ENCODE results near the gene DPYSL5. TPM values are rescaled to one million over a fixed set of nuclear protein-coding genes. Genes with fewer than 3 reads are reported as not detected.

The DPYSL5 gene
- total and polyA plus RNA-seq, 2 of the 13 experiments (the other 11 are each of a cell fraction or from before 2014, with no cell fraction given), result 0.15 TPM; not detected in 1

DNA sequence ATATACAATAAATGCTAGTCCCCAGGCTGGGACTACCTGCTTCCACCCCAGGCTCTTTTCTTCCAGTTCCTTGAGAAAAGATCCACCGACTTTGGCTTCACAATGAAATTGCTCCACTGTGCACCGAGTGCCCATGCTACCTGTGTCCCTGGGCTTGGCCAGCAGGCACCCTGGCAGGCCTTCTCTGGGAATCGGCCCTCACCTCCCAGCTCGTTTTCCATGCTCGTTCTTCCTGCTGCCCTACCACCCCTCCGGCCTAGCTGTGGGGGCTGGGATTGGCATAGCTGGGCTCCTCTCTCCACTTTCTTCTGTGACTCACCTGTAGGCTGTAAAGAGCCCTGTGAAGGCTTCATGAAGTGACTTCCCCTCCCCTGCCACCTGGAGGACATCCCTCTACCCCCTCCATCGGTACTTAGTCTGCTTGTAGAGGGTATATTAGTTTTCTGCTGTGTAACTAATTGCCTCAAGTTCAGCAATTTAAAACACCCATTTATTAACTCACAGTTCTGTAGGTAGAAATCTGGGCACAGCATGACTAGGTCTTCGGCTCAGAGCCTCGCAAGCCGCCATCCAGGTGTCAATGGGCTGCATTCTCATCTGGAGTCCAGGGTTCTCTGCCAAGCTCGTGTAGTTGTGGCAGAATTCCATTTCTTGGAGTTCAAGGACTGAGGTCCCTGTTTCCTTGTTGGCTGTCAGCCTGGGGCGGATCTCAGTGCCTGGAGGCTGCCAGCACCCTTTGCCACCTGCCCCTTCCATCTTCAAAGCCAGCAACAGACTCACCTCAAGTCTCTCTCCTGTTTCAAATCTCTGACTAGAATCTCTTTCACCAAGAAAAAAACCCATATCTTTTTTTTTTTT, 57.6 kb downstream of the DPYSL5 start (continued):
- no peak for TF ChIP-seq KLF11 (CRISPR knock-in tag; IDR thresholded peaks at IDR 0.05)

GRCh38 chr2:26907416-26907815, 59.5 kb downstream of the DPYSL5 start:
- no peak for DNase-seq (ENCODE audit: low spot score)
- H3K36me3 ChIP-seq (replicated peaks in 1 of 2; ENCODE audit: control insufficient read depth in 1 of 2, insufficient read depth in 2 of 2, low read length in 2 of 2), result no peaks in the 10 kb centered on the region
- no peak for FAIRE-seq
- no peaks in the 10 kb centered on the region for H3K79me2 ChIP-seq (ENCODE audit: insufficient read depth, low read length)
- no peak overlapping the region for H2AFZ ChIP-seq (ENCODE audit: low read length)
- no peak overlapping the region for H3K4me2 ChIP-seq (ENCODE audit: low read depth, low read length)
- TF ChIP-seq RCOR2 (CRISPR knock-in tag; IDR thresholded peaks at IDR 0.05) (no peak), TEF (CRISPR knock-in tag; IDR thresholded peaks at IDR 0.05) (no peak)
- TF ChIP-seq, protein P1, sequence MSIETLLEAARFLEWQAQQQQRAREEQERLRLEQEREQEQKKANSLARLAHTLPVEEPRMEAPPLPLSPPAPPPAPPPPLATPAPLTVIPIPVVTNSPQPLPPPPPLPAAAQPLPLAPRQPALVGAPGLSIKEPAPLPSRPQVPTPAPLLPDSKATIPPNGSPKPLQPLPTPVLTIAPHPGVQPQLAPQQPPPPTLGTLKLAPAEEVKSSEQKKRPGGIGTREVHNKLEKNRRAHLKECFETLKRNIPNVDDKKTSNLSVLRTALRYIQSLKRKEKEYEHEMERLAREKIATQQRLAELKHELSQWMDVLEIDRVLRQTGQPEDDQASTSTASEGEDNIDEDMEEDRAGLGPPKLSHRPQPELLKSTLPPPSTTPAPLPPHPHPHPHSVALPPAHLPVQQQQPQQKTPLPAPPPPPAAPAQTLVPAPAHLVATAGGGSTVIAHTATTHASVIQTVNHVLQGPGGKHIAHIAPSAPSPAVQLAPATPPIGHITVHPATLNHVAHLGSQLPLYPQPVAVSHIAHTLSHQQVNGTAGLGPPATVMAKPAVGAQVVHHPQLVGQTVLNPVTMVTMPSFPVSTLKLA (IDR thresholded peaks at IDR 0.05), result no peak
- TF ChIP-seq, protein P2, sequence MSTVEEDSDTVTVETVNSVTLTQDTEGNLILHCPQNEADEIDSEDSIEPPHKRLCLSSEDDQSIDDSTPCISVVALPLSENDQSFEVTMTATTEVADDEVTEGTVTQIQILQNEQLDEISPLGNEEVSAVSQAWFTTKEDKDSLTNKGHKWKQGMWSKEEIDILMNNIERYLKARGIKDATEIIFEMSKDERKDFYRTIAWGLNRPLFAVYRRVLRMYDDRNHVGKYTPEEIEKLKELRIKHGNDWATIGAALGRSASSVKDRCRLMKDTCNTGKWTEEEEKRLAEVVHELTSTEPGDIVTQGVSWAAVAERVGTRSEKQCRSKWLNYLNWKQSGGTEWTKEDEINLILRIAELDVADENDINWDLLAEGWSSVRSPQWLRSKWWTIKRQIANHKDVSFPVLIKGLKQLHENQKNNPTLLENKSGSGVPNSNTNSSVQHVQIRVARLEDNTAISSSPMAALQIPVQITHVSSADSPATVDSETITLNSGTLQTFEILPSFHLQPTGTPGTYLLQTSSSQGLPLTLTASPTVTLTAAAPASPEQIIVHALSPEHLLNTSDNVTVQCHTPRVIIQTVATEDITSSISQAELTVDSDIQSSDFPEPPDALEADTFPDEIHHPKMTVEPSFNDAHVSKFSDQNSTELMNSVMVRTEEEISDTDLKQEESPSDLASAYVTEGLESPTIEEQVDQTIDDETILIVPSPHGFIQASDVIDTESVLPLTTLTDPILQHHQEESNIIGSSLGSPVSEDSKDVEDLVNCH (CRISPR knock-in tag; IDR thresholded peaks at IDR 0.05), result no peak
- no peak overlapping the region for H3K27ac ChIP-seq (ENCODE audit: extremely low read length, insufficient read depth, low read length)
- WGBS (ENCODE audit: low lambda C conversion rate), result 32% methylated on average over 7 of the region's 7 CpGs
- intact Hi-C loops (cut with micrococcal nuclease; ENCODE audit: unreplicated experiment) (no loop called here), in situ Hi-C loops (cut with HindIII; ENCODE audit: extremely low pct_ligation_motif_present, low pct_unique_long_range_greater_than_20kb) (no loop called here)
- H4K20me1 ChIP-seq (ENCODE audit: insufficient read depth, low read length), result no peaks in the 10 kb centered on the region
- peaks cover 3 to 51% of the 10 kb centered on the region in 2 experiments for H3K27me3 ChIP-seq (ENCODE audit: control insufficient read depth in 1 of 2, insufficient read depth in 2 of 2, low read length in 2 of 2)
- H3K9ac ChIP-seq (ENCODE audit: insufficient read depth, low read depth, low read length), result no peak overlapping the region
- BruUV-seq (replicated peaks), result no TSS peak
- ChIA-PET POLR2A (no interaction called here), CTCF (ENCODE audit: low intra/inter-chr PET ratio, low total read pairs) (no interaction called here)
- no peaks in the 10 kb centered on the region for H3K9me3 ChIP-seq (ENCODE audit: low read length)
- H3K4me1 ChIP-seq (ENCODE audit: insufficient read depth, low read length), result no peaks in the 10 kb centered on the region
- H3K4me3 ChIP-seq (replicated peaks in 1 of 3; ENCODE audit: insufficient read depth in 1 of 3, low read depth in 2 of 3, low read length in 3 of 3), result no peak overlapping the region
- ATAC-seq, result no peak

Measured in HepG2 (cell line).